ES-I3 (cell line): ENCODE results near the gene DEFB132.
"Not testable (repeated sequence)": the region's sequence is repeated elsewhere in the genome, so short reads cannot be mapped to it uniquely, and the experiment has no call there.

ENCODE experiments used
- H3K36me3 ChIP-seq: 2 replicates; pipeline ENCODE4 v1.6.1; 2013; ENCODE audit warnings: mild to moderate bottlenecking, low read length, control low read depth, moderate library complexity; ENCODE audit not compliant: insufficient read depth
- H3K4me1 ChIP-seq: 2 replicates; pipeline ENCODE4 v1.6.1; 2013; ENCODE audit warnings: mild to moderate bottlenecking, control low read depth, low read length; ENCODE audit not compliant: insufficient read depth
- H3K9ac ChIP-seq: 2 replicates; pipeline ENCODE4 v1.6.1; 2013; ENCODE audit warnings: low read depth, mild to moderate bottlenecking, low read length, moderate library complexity
- H3K9me3 ChIP-seq: 2 replicates; pipeline ENCODE4 v1.6.1; 2013; ENCODE audit warnings: mild to moderate bottlenecking, low read length, moderate library complexity; ENCODE audit not compliant: control insufficient read depth, insufficient read depth

Gene DEFB132

GRCh38 chr20:257419-257818 is at the start of gene DEFB132:
Gene DEFB132 (plus strand): TSS chr20:257724. CDS start chr20:257779, 55 bp downstream.
- Histone ChIP-seq H3K9ac (no peak within 1 kb of the TSS), H3K4me1 (no peaks in the 10 kb centered on the region)

GRCh38 chr20:208942-209566 is 48.5 kb upstream of the DEFB132 start:
- H3K9me3 ChIP-seq = no peaks in the 10 kb centered on the region
- no peaks in the 10 kb centered on the region for H3K36me3 ChIP-seq
- H3K4me1 ChIP-seq = no peaks in the 10 kb centered on the region
- no peak overlapping the region for H3K9ac ChIP-seq

More at GRCh38 chr20:257419-257818, at the start of gene DEFB132:
- Histone ChIP-seq H3K36me3 (no peaks in the 10 kb centered on the region), H3K9me3 (no peaks in the 10 kb centered on the region)

GRCh38 chr20:210809-211502 is 46.6 kb upstream of the DEFB132 start:
- H3K9me3 ChIP-seq = no peaks in the 10 kb centered on the region
- H3K9ac ChIP-seq = no peak overlapping the region
- H3K36me3 ChIP-seq = no peaks in the 10 kb centered on the region
- H3K4me1 ChIP-seq = no peaks in the 10 kb centered on the region

GRCh38 chr20:214383-214782 is 43.1 kb upstream of the DEFB132 start:
- H3K4me1 ChIP-seq = no peaks in the 10 kb centered on the region; the same call in 1 of the 2 replicates
- H3K36me3 ChIP-seq = no peaks in the 10 kb centered on the region
- no peak overlapping the region for H3K9ac ChIP-seq
- H3K9me3 ChIP-seq = no peaks in the 10 kb centered on the region

GRCh38 chr20:215796-216195 is 41.7 kb upstream of the DEFB132 start:
- H3K9me3 ChIP-seq = no peaks in the 10 kb centered on the region
- H3K4me1 ChIP-seq = no peaks in the 10 kb centered on the region; the same call in 1 of the 2 replicates
- H3K9ac ChIP-seq = no peak overlapping the region
- H3K36me3 ChIP-seq = no peaks in the 10 kb centered on the region

- no peak overlapping the region for H3K9ac ChIP-seq
- no peaks in the 10 kb centered on the region for H3K9me3 ChIP-seq
- no peaks in the 10 kb centered on the region; the same call in 1 of the 2 replicates for H3K4me1 ChIP-seq
- H3K36me3 ChIP-seq = no peaks in the 10 kb centered on the region
Observed at GRCh38 chr20:217266-217665, 40.3 kb upstream of the DEFB132 start.

- no peaks in the 10 kb centered on the region; the same call in 1 of the 2 replicates for H3K4me1 ChIP-seq
- H3K9me3 ChIP-seq = no peaks in the 10 kb centered on the region
- H3K36me3 ChIP-seq = no peaks in the 10 kb centered on the region
- no peak overlapping the region for H3K9ac ChIP-seq
Observed at GRCh38 chr20:219290-220115, 38.0 kb upstream of the DEFB132 start.

- H3K9me3 ChIP-seq = no peaks in the 10 kb centered on the region
- H3K36me3 ChIP-seq = no peaks in the 10 kb centered on the region
- H3K9ac ChIP-seq = no peak overlapping the region
- no peaks in the 10 kb centered on the region; the same call in 1 of the 2 replicates for H3K4me1 ChIP-seq
Observed at GRCh38 chr20:221258-221830, 36.2 kb upstream of the DEFB132 start.

GRCh38 chr20:225879-226278 is 31.6 kb upstream of the DEFB132 start:
- not testable (repeated sequence) for H3K9ac ChIP-seq, H3K36me3 ChIP-seq, H3K9me3 ChIP-seq, H3K4me1 ChIP-seq

- Histone ChIP-seq H3K9ac (no peak within 1 kb of the TSS), H3K9me3 (no peaks in the 10 kb centered on the region), H3K4me1 (no peaks in the 10 kb centered on the region)
Observed at GRCh38 chr20:226958-227357, 30.6 kb upstream of the DEFB132 start, which contains the start of gene DEFB129. Gene DEFB129 (plus strand): TSS chr20:227258. CDS start chr20:227289, 31 bp downstream.

GRCh38 chr20:227439-228105 is 30.0 kb upstream of the DEFB132 start:
- no peak overlapping the region for H3K9ac ChIP-seq
- no peaks in the 10 kb centered on the region for H3K9me3 ChIP-seq
- no peaks in the 10 kb centered on the region for H3K4me1 ChIP-seq
- no peaks in the 10 kb centered on the region for H3K36me3 ChIP-seq

More at GRCh38 chr20:226958-227357, 30.6 kb upstream of the DEFB132 start, which contains the start of gene DEFB129:
- no peaks in the 10 kb centered on the region for H3K36me3 ChIP-seq

- H3K9ac ChIP-seq = no peak overlapping the region
- no peaks in the 10 kb centered on the region for H3K4me1 ChIP-seq
- no peaks in the 10 kb centered on the region for H3K36me3 ChIP-seq
- no peaks in the 10 kb centered on the region for H3K9me3 ChIP-seq
Observed at GRCh38 chr20:235891-236290, 21.6 kb upstream of the DEFB132 start.

- H3K9ac ChIP-seq = no peak overlapping the region
- no peaks in the 10 kb centered on the region for H3K4me1 ChIP-seq
- no peaks in the 10 kb centered on the region for H3K36me3 ChIP-seq
- H3K9me3 ChIP-seq = no peaks in the 10 kb centered on the region
Observed at GRCh38 chr20:237489-237888, 20.0 kb upstream of the DEFB132 start.

- Histone ChIP-seq H3K36me3 (no peaks in the 10 kb centered on the region), H3K4me1 (no peaks in the 10 kb centered on the region), H3K9ac (no peak overlapping the region), H3K9me3 (no peaks in the 10 kb centered on the region)
Observed at GRCh38 chr20:237929-238328, 19.6 kb upstream of the DEFB132 start.
